H1 (cell line): Measurements from ENCODE around the gene ARHGAP8. TPM values are rescaled to one million over a fixed set of nuclear protein-coding genes. Genes with fewer than 3 reads are reported as not detected.

Source experiments
- ASH2L ChIP-seq: fragments of 200-600, 300-600 bp; sonication (generic); IDR thresholded peaks from one replicate; pipeline ENCODE4 v1.7.1; 2017; ENCODE audit warnings: low read length
- ATF3 ChIP-seq: IDR thresholded peaks from 2 replicates; pipeline ENCODE4 v1.6.1; 2011; ENCODE audit warnings: low read depth, mild to moderate bottlenecking, low read length; ENCODE audit not compliant: insufficient read depth
- KDM1A ChIP-seq: fragments of 200-600, 300-600 bp; sonication (generic); IDR thresholded peaks from 2 replicates; pipeline ENCODE4 v1.7.1; 2016; ENCODE audit warnings: mild to moderate bottlenecking, low read length, borderline replicate concordance
- SAP30 ChIP-seq: fragments of 300-600 bp; sonication (generic); IDR thresholded peaks from 2 replicates; pipeline ENCODE4 v1.7.1; 2012; ENCODE audit warnings: low read length, moderate library complexity, mild to moderate bottlenecking, inconsistent platforms; ENCODE audit not compliant: insufficient read depth, insufficient replicate concordance
- SIRT6 ChIP-seq: IDR thresholded peaks from one replicate; pipeline ENCODE4 v1.7.1; 2012; ENCODE audit warnings: low read length, inconsistent platforms
- TEAD4 ChIP-seq: IDR thresholded peaks from 2 replicates; pipeline ENCODE4 v1.6.1; 2012; ENCODE audit warnings: low read depth, low read length, inconsistent platforms, mixed read lengths
- polyA plus RNA-seq, 7 experiments: library from polyadenylated mRNA; depleted of rRNA in 3 of 7; stranded (reverse) in 5 of 7; unstranded in 2 of 7; fragments of >200 nt in 5 of 7; fragments of 200-250 nt in 2 of 7; gene quantifications; 1 replicate in 5 of 7; 2 replicates in 1 of 7; 4 replicates in 1 of 7; pipeline versions ENCODE4 v1.2.1 to v1.2.3, GENCODE V29; 2011 to 2013; ENCODE audit warnings: missing spikeins in 2 of 7, mixed read lengths in 2 of 7
- total RNA-seq: library from RNA; stranded (reverse); fragmentation: NEBNext Ultra II Directional; extraction: Animal tissue kit (Norgen Biotek cat#: 25700); gene quantifications from 2 replicates; pipeline ENCODE4 v1.2.1, GENCODE V29; 2021

The ARHGAP8 gene
- total and polyA plus RNA-seq, 2 of the 8 experiments (the other 6 are each of a cell fraction or from before 2014, with no cell fraction given) = 35.6 to 47.7 TPM

GRCh38 chr22:44891293-44891747, 138.9 kb downstream of the ARHGAP8 start (continued):
- no peak for TF ChIP-seq TEAD4
- no peak for TF ChIP-seq SAP30
- TF ChIP-seq KDM1A = no peak
- no peak for TF ChIP-seq ATF3
- no peak for TF ChIP-seq ASH2L
- TF ChIP-seq SIRT6 = no peak
